AG04449 (cell line): ENCODE measurements around the gene LRRC25.
"Not testable (repeated sequence)": the region's sequence is repeated elsewhere in the genome, so short reads cannot be mapped to it uniquely, and the experiment has no call there.

Source experiments
- CTCF ChIA-PET: fragments of 350-600 bp; formaldehyde crosslinking; extraction: SDS; loops from one replicate; lab custom pipeline; 2021; ENCODE audit warnings: antibody characterized with exemption; lab: Yijun Ruan, JAX
- POLR2A ChIA-PET: fragments of 400-600, 350-600 bp; formaldehyde crosslinking; extraction: SDS; loops from one replicate; lab custom pipeline; 2020; ENCODE audit warnings: antibody characterized with exemption, inconsistent platforms; lab: Yijun Ruan, JAX
- DNase-seq: peaks from one replicate; pipeline ENCODE4 v3.0.0-alpha.2; 2010; ENCODE audit warnings: low read depth, low spot score
- H3K4me3 ChIP-seq: 2 replicates; pipeline ENCODE4 v1.5.1; 2011; ENCODE audit warnings: low read depth, mild to moderate bottlenecking, control low read depth, low read length
- CTCF ChIP-seq: IDR thresholded peaks from one replicate; pipeline ENCODE4 v1.5.1; 2011; ENCODE audit warnings: mild to moderate bottlenecking, moderate library complexity, low read length, control low read depth, inconsistent platforms; ENCODE audit not compliant: insufficient read depth; ENCODE audit errors: missing control alignments

Gene LRRC25

DNA sequence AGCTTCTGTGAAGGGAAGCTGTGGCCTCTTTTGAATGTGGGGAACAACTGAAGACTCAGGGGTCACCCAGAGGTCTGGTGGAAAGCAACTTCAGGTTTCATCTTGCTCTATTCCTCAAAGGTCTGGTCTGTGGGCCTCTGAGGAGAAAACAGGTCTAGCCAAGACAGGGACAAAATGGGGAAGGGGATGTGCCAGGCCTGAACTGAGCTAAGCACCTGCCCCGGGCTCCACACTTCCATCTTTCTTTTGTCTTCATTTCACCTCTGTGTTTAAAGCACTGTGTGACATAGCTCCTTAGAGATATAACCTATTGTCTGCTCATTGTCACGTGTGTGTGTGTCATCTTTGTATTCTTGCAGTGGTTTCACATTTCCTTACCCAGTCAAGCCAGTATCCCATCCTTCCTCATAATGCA lies 31.4 kb downstream of the LRRC25 start:
- no peak for TF ChIP-seq CTCF
- no peak overlapping the region for H3K4me3 ChIP-seq
- ChIA-PET POLR2A (interaction anchor here (1.3 kb wide), 1 partner anchor 20 kb away, joined by 6 read pairs; the partner anchor contains the start of gene GDF15), CTCF (interaction anchor here (1.1 to 2.7 kb wide), 7 partner anchors 15 to 253 kb away, joined by 3 to 21 read pairs (median 4); partner anchors contain the start of gene GDF15)
- no peak for DNase-seq

DNA sequence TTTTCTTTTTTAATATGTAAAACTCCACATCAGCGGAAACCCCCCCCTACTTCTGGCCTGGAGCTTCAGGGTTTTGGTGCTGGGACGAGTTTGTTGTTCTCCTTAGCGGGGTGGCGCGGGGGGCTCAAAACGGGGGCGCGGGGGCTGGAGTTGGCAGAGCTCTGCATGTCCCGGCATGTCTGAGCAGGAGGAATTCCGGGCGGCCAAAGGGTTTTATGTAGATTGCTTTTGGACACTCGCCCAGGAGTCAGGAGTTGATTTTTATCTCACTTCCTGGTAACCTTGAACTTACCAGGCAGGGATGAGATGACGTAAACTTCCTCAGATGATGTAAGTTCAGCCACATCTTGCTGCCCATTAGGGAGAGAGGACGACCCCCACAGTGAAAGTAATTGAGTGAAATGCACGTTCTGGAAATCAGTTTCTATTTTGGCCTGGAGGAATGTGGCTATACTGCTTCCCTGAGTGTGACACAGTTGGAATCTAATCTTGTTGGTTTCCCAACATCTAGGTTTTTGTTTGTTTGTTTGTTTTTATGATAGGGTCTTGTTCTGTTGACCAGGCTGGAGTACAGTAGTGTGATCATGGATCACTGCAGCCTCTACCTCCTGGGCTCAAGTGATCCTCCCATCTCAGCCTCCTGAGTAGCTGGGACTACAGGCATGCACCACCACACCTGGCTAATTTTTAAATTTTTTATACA lies 32.4 kb downstream of the LRRC25 start:
- POLR2A ChIA-PET: interaction anchor here (0.7 to 1.4 kb wide), 3 partner anchors 9 to 21 kb away, joined by 4 to 8 read pairs (median 6); partner anchors contain the start of gene GDF15
- peak; percentile 99 for DNase-seq
- CTCF ChIA-PET: interaction anchor here (0.9 to 2.7 kb wide), 5 partner anchors 15 to 50 kb away, joined by 3 to 21 read pairs (median 3); no protein-coding TSS in a partner anchor
- no peak for TF ChIP-seq CTCF
- no peak overlapping the region for H3K4me3 ChIP-seq

GRCh38 chr19:18364277-18364825 lies 33.1 kb downstream of the LRRC25 start:
- DNase-seq, H3K4me3 ChIP-seq: not testable (repeated sequence)
- POLR2A ChIA-PET: interaction anchor here (0.7 to 1.4 kb wide), 2 partner anchors 10 to 21 kb away, joined by 4 to 8 read pairs; partner anchors contain the start of gene GDF15
- CTCF ChIA-PET: interaction anchor here (0.9 to 2.7 kb wide), 7 partner anchors 14 to 51 kb away, joined by 3 to 21 read pairs (median 5); no protein-coding TSS in a partner anchor

- DNase-seq: no peak
- no peak overlapping the region for H3K4me3 ChIP-seq
- TF ChIP-seq CTCF: no peak
- POLR2A ChIA-PET: interaction anchor here (1.4 kb wide), 1 partner anchor 22 kb away, joined by 8 read pairs; the partner anchor contains the start of gene GDF15
- CTCF ChIA-PET: interaction anchor here (0.9 to 2.1 kb wide), 5 partner anchors 14 to 47 kb away, joined by 3 to 12 read pairs (median 5); partner anchors contain the start of gene GDF15
Observed at GRCh38 chr19:18363787-18364186, 33.6 kb downstream of the LRRC25 start.

DNA sequence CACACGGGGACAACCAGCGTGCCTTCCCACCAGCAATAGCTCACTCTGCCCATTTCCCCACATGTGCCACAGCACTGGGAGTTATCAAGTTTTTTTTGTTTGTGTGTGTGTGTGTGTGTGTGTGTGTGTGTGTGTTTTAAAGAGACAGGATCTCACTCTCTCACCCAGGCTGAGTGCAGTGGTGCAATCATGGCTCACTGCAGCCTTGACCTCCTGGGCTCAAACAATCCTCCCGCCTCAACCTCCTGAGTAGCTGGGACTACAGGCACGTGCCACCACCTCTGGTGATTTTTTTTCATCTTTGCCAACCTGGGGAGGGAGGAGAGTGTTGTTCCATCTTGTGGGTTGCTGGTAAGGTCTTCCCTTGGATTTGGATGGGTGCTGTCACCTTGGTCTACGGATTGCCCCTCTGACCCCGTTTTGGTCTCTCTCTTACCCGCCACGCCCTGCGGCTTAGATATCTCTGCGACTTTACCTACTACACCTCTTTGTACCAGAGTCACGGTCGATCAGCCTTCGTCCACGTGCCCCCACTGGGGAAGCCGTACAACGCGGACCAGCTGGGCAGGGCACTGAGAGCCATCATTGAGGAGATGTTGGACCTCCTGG lies 34.4 kb downstream of the LRRC25 start:
- CTCF ChIA-PET: interaction anchor here (1.2 to 4.9 kb wide), 4 partner anchors 23 to 48 kb away, joined by 3 to 27 read pairs (median 8); partner anchors contain the start of gene GDF15

More for the DNA sequence above, 34.4 kb downstream of the LRRC25 start:
- no peak overlapping the region for H3K4me3 ChIP-seq
- no peak for DNase-seq
- TF ChIP-seq CTCF: no peak
- POLR2A ChIA-PET: no interaction called here
